ENCODE measurements around the gene ACOT6. TPM values are rescaled to one million over a fixed set of nuclear protein-coding genes. Genes with fewer than 3 reads are reported as not detected.
A peak's percentile ranks its signal among the peaks of the same experiment; 100 is the strongest.
"Not testable (repeated sequence)": the region's sequence is repeated elsewhere in the genome, so short reads cannot be mapped to it uniquely, and the experiment has no call there.

The ACOT6 gene
- polyA plus RNA-seq, 1 of the 3 experiments (the other 2 are of a cell fraction): not detected

GRCh38 chr14:73570913-73571312 is 41.4 kb upstream of the ACOT6 start:
- ChIA-PET CTCF (interaction anchor here (0.6 to 1.7 kb wide), 3 partner anchors 19 to 62 kb away, joined by 3 to 7 read pairs (median 3); no protein-coding TSS in a partner anchor), POLR2A (interaction anchor here (1.1 to 2.2 kb wide), 2 partner anchors 42 to 80 kb away, joined by 8 read pairs; partner anchors contain the start of genes ACOT6 and RIOX1)
- not testable (repeated sequence) for H4K20me1 ChIP-seq (ENCODE audit: insufficient read depth); H3K36me3 ChIP-seq (replicated peaks in 1 of 2; ENCODE audit: control insufficient read depth in 1 of 2, insufficient read depth in 2 of 2, low read length in 1 of 2); H3K4me3 ChIP-seq (ENCODE audit: low read depth in 2 of 2, low read length in 1 of 2); H3K27ac ChIP-seq (ENCODE audit: low read depth in 2 of 2, low read length in 1 of 2); H3K27me3 ChIP-seq (ENCODE audit: insufficient read depth); H3K9me3 ChIP-seq; H2AFZ ChIP-seq (ENCODE audit: low read depth); H3K9me2 ChIP-seq; H3K4me2 ChIP-seq; H3K9ac ChIP-seq; H3F3A ChIP-seq (replicated peaks; ENCODE audit: insufficient read depth)
- peak; percentile 69 for DNase-seq
- Histone ChIP-seq H3K4me1 (ENCODE audit: control insufficient read depth in 1 of 2, insufficient read depth in 2 of 2, low read depth in 1 of 2, low read length in 1 of 2) (peaks cover 5 to 12% of the 10 kb centered on the region in 2 experiments; a peak in 3 of 4 replicates), H3K79me2 (ENCODE audit: insufficient read depth) (peaks cover 14% of the 10 kb centered on the region)
- TF ChIP-seq CTCF (IDR thresholded peaks at IDR 0.05) (peak; percentile 59), RAD21 (IDR thresholded peaks at IDR 0.05; ENCODE audit: low read length) (peak; percentile 31; the same call in 1 of the 2 replicates)
- WGBS (ENCODE audit: low lambda C conversion rate): 73% methylated on average over 6 of the region's 8 CpGs

DNA sequence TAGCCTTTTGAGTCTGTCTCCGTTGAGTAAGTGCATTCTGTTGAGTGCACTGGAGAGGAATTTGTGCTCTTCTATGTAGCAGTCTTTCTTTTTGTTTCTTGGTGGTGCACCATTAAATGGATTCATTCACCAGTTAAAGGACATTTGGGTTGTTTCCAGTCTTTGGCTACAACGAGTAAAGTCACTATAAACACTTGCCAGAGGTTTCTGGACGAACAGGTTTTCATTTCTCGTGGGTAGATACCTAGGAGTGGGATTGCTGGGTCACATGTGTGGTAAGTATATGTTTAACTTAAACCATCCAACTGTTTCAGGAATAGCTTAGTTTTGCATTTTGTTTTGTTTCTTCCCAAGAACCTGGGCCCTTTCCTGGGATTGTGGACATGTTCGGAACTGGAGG is 39.3 kb upstream of the ACOT6 start:
- POLR2A ChIA-PET: not testable (repeated sequence)

DNA sequence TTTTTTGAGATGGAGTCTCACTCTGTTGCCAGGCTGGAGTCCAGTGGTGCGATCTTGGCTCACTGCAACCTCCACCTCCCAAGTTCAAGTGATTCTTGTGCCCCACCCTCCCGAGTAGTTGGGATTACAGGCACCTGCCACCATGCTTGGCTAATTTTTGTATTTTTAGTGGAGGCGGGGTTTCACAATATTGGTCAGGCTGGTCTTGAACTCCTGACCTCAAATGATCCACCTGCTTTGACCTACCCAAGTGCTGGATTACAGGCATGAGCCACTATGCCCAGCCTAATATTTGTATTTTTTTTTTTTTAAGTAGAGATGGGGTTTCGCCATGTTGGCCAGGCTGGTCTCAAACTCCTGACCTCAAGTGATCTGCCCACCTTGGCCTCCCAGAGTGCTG is 38.6 kb upstream of the ACOT6 start:
- peaks cover 0 to 12% of the 10 kb centered on the region in 2 experiments for H3K36me3 ChIP-seq (replicated peaks in 1 of 2; ENCODE audit: control insufficient read depth in 1 of 2, insufficient read depth in 2 of 2, low read length in 1 of 2)
- DNase-seq; H3K4me3 ChIP-seq (ENCODE audit: low read depth in 2 of 2, low read length in 1 of 2); H3K9ac ChIP-seq; H4K20me1 ChIP-seq (ENCODE audit: insufficient read depth); H3K9me2 ChIP-seq; H3K9me3 ChIP-seq; H3K4me1 ChIP-seq (ENCODE audit: control insufficient read depth in 1 of 2, insufficient read depth in 2 of 2, low read depth in 1 of 2, low read length in 1 of 2); H3K27me3 ChIP-seq (ENCODE audit: insufficient read depth); H3K27ac ChIP-seq (ENCODE audit: low read depth in 2 of 2, low read length in 1 of 2); POLR2A ChIA-PET; H3K4me2 ChIP-seq; CTCF ChIA-PET; H2AFZ ChIP-seq (ENCODE audit: low read depth); H3K79me2 ChIP-seq (ENCODE audit: insufficient read depth): not testable (repeated sequence)
- peaks cover 10% of the 10 kb centered on the region for H3F3A ChIP-seq (replicated peaks; ENCODE audit: insufficient read depth)
- WGBS (ENCODE audit: low lambda C conversion rate): 98% methylated on average over 4 of the region's 4 CpGs

More for the DNA sequence above, 39.3 kb upstream of the ACOT6 start:
- Histone ChIP-seq H3K79me2 (ENCODE audit: insufficient read depth) (peaks cover 12% of the 10 kb centered on the region), H3F3A (replicated peaks; ENCODE audit: insufficient read depth) (peaks cover 10% of the 10 kb centered on the region)
- H3K4me1 ChIP-seq (ENCODE audit: control insufficient read depth in 1 of 2, insufficient read depth in 2 of 2, low read depth in 1 of 2, low read length in 1 of 2); H3K9ac ChIP-seq; DNase-seq; H3K4me2 ChIP-seq; H3K27me3 ChIP-seq (ENCODE audit: insufficient read depth); H3K36me3 ChIP-seq (replicated peaks in 1 of 2; ENCODE audit: control insufficient read depth in 1 of 2, insufficient read depth in 2 of 2, low read length in 1 of 2); CTCF ChIA-PET; H3K27ac ChIP-seq (ENCODE audit: low read depth in 2 of 2, low read length in 1 of 2); H3K4me3 ChIP-seq (ENCODE audit: low read depth in 2 of 2, low read length in 1 of 2); H2AFZ ChIP-seq (ENCODE audit: low read depth); H4K20me1 ChIP-seq (ENCODE audit: insufficient read depth); H3K9me3 ChIP-seq; H3K9me2 ChIP-seq: not testable (repeated sequence)
- WGBS (ENCODE audit: low lambda C conversion rate): 98% methylated on average over 5 of the region's 5 CpGs

GRCh38 chr14:73574251-73574650 is 38.1 kb upstream of the ACOT6 start:
- Histone ChIP-seq H3F3A (replicated peaks; ENCODE audit: insufficient read depth) (peaks cover 10% of the 10 kb centered on the region), H3K36me3 (replicated peaks in 1 of 2; ENCODE audit: control insufficient read depth in 1 of 2, insufficient read depth in 2 of 2, low read length in 1 of 2) (peaks cover 0 to 12% of the 10 kb centered on the region in 2 experiments)
- H3K9me2 ChIP-seq; H2AFZ ChIP-seq (ENCODE audit: low read depth); H3K9me3 ChIP-seq; H3K9ac ChIP-seq; H3K79me2 ChIP-seq (ENCODE audit: insufficient read depth); CTCF ChIA-PET; H3K4me1 ChIP-seq (ENCODE audit: control insufficient read depth in 1 of 2, insufficient read depth in 2 of 2, low read depth in 1 of 2, low read length in 1 of 2); H3K27me3 ChIP-seq (ENCODE audit: insufficient read depth); H3K4me2 ChIP-seq; H3K27ac ChIP-seq (ENCODE audit: low read depth in 2 of 2, low read length in 1 of 2); DNase-seq; H4K20me1 ChIP-seq (ENCODE audit: insufficient read depth); H3K4me3 ChIP-seq (ENCODE audit: low read depth in 2 of 2, low read length in 1 of 2); POLR2A ChIA-PET: not testable (repeated sequence)
- WGBS (ENCODE audit: low lambda C conversion rate): 99% methylated on average over 7 of the region's 7 CpGs
